GM23338 (cell line): ENCODE measurements around the gene GALC. TPM values are rescaled to one million over a fixed set of nuclear protein-coding genes. Genes with fewer than 3 reads are reported as not detected.

Experiments
- ATAC-seq: fragments of 200-7000 bp; cut with Tn5 transposase; 3 replicates; pipeline ENCODE4 v1.9.1; 2020
- DNase-seq: peaks from one replicate; pipeline ENCODE4 v3.0.0-alpha.2; 2015; ENCODE audit warnings: low spot score
- H2AFZ ChIP-seq: fragments of 200-600 bp; sonication (generic); 2 replicates; pipeline ENCODE4 v1.8.0; 2016; ENCODE audit warnings: antibody characterized with exemption, mild to moderate bottlenecking, moderate library complexity
- H3F3A ChIP-seq: fragments of 200-600 bp; sonication (generic); replicated peaks from 2 replicates; pipeline ENCODE4 v1.8.0; 2017; ENCODE audit warnings: antibody characterized with exemption, mixed run types, low read depth
- H3K27ac ChIP-seq: fragments of 200-600 bp; sonication (generic); 2 replicates; pipeline ENCODE4 v1.6.1; 2016; ENCODE audit warnings: low read depth
- H3K27me3 ChIP-seq: fragments of 200-600 bp; sonication (generic); 2 replicates; pipeline ENCODE4 v1.8.0; 2016; ENCODE audit warnings: mild to moderate bottlenecking, mixed run types, moderate library complexity; ENCODE audit not compliant: insufficient read depth
- H3K36me3 ChIP-seq: fragments of 200-600 bp; sonication (generic); 2 replicates; pipeline ENCODE4 v1.8.0; 2016; ENCODE audit warnings: mild to moderate bottlenecking; ENCODE audit not compliant: insufficient read depth
- H3K4me1 ChIP-seq: fragments of 200-600 bp; sonication (generic); 2 replicates; pipeline ENCODE4 v1.8.0; 2016; ENCODE audit warnings: mild to moderate bottlenecking, moderate library complexity; ENCODE audit not compliant: insufficient read depth
- H3K4me2 ChIP-seq: fragments of 200-600 bp; sonication (generic); 2 replicates; pipeline ENCODE4 v1.7.1; 2017; ENCODE audit warnings: mixed run types
- H3K4me3 ChIP-seq: fragments of 200-600 bp; sonication (generic); 2 replicates; pipeline ENCODE4 v1.6.1; 2016; ENCODE audit warnings: mixed run types
- H3K79me2 ChIP-seq: fragments of 200-600 bp; sonication (generic); replicated peaks from 2 replicates; pipeline ENCODE4 v1.8.0; 2017; ENCODE audit warnings: mild to moderate bottlenecking; ENCODE audit not compliant: insufficient read depth
- H3K9me2 ChIP-seq: fragments of 200-600 bp; sonication (generic); 2 replicates; pipeline ENCODE4 v1.8.0; 2017; ENCODE audit not compliant: insufficient read depth
- H4K20me1 ChIP-seq: fragments of 200-600 bp; sonication (generic); replicated peaks from 2 replicates; pipeline ENCODE4 v1.8.0; 2017; ENCODE audit warnings: mild to moderate bottlenecking; ENCODE audit not compliant: insufficient read depth
- H3K27ac Mint-ChIP-seq: 2 replicates; pipeline ENCODE4 v1.8.0; 2020; ENCODE audit warnings: inconsistent platforms, mild to moderate bottlenecking, moderate library complexity, mixed read lengths
- H3K27me3 Mint-ChIP-seq: 3 replicates; pipeline ENCODE4 v1.8.0; 2022; ENCODE audit warnings: low read depth, mild to moderate bottlenecking, moderate library complexity, mixed read lengths, inconsistent platforms; ENCODE audit not compliant: insufficient read depth, poor library complexity
- H3K36me3 Mint-ChIP-seq: 3 replicates; pipeline ENCODE4 v1.8.0; 2021; ENCODE audit warnings: low read depth, mild to moderate bottlenecking, inconsistent platforms, moderate library complexity, mixed read lengths
- H3K4me1 Mint-ChIP-seq: 3 replicates; pipeline ENCODE4 v1.8.0; 2020; ENCODE audit warnings: mild to moderate bottlenecking, inconsistent platforms, mixed read lengths
- H3K4me3 Mint-ChIP-seq: 3 replicates; pipeline ENCODE4 v1.8.0; 2021; ENCODE audit warnings: moderate library complexity, mild to moderate bottlenecking, inconsistent platforms, mixed read lengths
- H3K9me3 Mint-ChIP-seq: 3 replicates; pipeline ENCODE4 v1.8.0; 2020; ENCODE audit warnings: moderate library complexity, mild to moderate bottlenecking, inconsistent platforms, mixed read lengths
- CREB1 ChIP-seq: fragments of 250-450 bp; sonication (Bioruptor Pico); IDR thresholded peaks from 2 replicates; pipeline ENCODE4 v1.5.0; 2020; ENCODE audit warnings: low read depth, mild to moderate bottlenecking, moderate library complexity
- CTCF ChIP-seq, 2 experiments: fragments of 200-600 bp in 1 of 2; sonication (generic) in 1 of 2; conservative IDR thresholded peaks; 2 replicates each; pipeline versions ENCODE4 v1.5.1 to v1.6.1; 2016 to 2017; ENCODE audit warnings: antibody characterized with exemption in 2 of 2, low read depth in 2 of 2, mild to moderate bottlenecking in 2 of 2, moderate library complexity in 1 of 2
- ETS1 ChIP-seq: IDR thresholded peaks from 2 replicates; pipeline ENCODE4 v1.6.1; 2016; ENCODE audit warnings: antibody characterized with exemption
- EZH2phosphoT487 ChIP-seq: fragments of 200-600 bp; sonication (generic); IDR thresholded peaks from one replicate; pipeline ENCODE4 v1.8.1; 2018; ENCODE audit warnings: antibody characterized with exemption; ENCODE audit not compliant: unreplicated experiment
- JUNB ChIP-seq: IDR thresholded peaks from one replicate; pipeline ENCODE4 v1.6.1; 2016; ENCODE audit warnings: antibody characterized with exemption; ENCODE audit not compliant: unreplicated experiment
- NANOG ChIP-seq: IDR thresholded peaks from 2 replicates; pipeline ENCODE4 v1.6.1; 2016; ENCODE audit warnings: antibody characterized with exemption, borderline replicate concordance
- POLR2AphosphoS5 ChIP-seq: IDR thresholded peaks from 2 replicates; pipeline ENCODE4 v1.6.1; 2016; ENCODE audit warnings: antibody characterized with exemption, low read depth
- REST ChIP-seq: IDR thresholded peaks from one replicate; pipeline ENCODE4 v1.6.1; 2018; ENCODE audit warnings: antibody characterized with exemption; ENCODE audit not compliant: unreplicated experiment
- ZNF114 ChIP-seq: fragments of 250-450 bp; sonication (Bioruptor Pico); IDR thresholded peaks from 2 replicates; pipeline ENCODE4 v1.5.0; 2020; ENCODE audit warnings: mild to moderate bottlenecking, moderate library complexity
- ZNF331 ChIP-seq: fragments of 250-450 bp; sonication (Bioruptor Pico); IDR thresholded peaks from 2 replicates; pipeline ENCODE4 v1.5.0; 2020; ENCODE audit warnings: low read depth, mild to moderate bottlenecking, moderate library complexity
- polyA plus RNA-seq: library from polyadenylated mRNA; unstranded; fragments of >200 nt; fragmentation: Nextera tagmentation; extraction: Ambion mirVana; gene quantifications from 2 replicates; pipeline ENCODE4 v1.2.1, GENCODE V29; 2016
- total RNA-seq: library from RNA; depleted of rRNA; stranded (reverse); fragments of >200 nt; shearing (Covaris generic); gene quantifications from 2 replicates; pipeline ENCODE4 v1.2.3, GENCODE V29; 2014

GALC gene
- total and polyA plus RNA-seq, 2 experiments from 2014 or later, result 3.4 to 12.9 TPM

- Histone ChIP-seq H3K4me3 (no peak overlapping the region), H3K27me3 (no peaks in the 10 kb centered on the region), H2AFZ (no peak overlapping the region), H3K9me2 (no peaks in the 10 kb centered on the region), H4K20me1 (no peaks in the 10 kb centered on the region), H3F3A (no peaks in the 10 kb centered on the region), H3K79me2 (no peaks in the 10 kb centered on the region), H3K4me2 (no peak overlapping the region), H3K4me1 (no peaks in the 10 kb centered on the region), H3K36me3 (no peaks in the 10 kb centered on the region), H3K27ac (no peak overlapping the region)
- no peak for TF ChIP-seq REST
- no peak for TF ChIP-seq CREB1 (CRISPR knock-in tag)
- no peak for TF ChIP-seq ZNF114 (CRISPR knock-in tag)
- TF ChIP-seq EZH2phosphoT487, result no peak
- no peak for TF ChIP-seq ETS1
- no peak for TF ChIP-seq NANOG
- H3K4me3 Mint-ChIP-seq, result no peak overlapping the region
- no peaks in the 10 kb centered on the region for H3K27me3 Mint-ChIP-seq
- no peaks in the 10 kb centered on the region; the same call in 2 of the 3 replicates for H3K36me3 Mint-ChIP-seq
- H3K4me1 Mint-ChIP-seq, result no peaks in the 10 kb centered on the region
- no peak overlapping the region for H3K27ac Mint-ChIP-seq
- no peaks in the 10 kb centered on the region for H3K9me3 Mint-ChIP-seq
- ATAC-seq (no peak), DNase-seq (no peak)
These were observed 100.2 kb downstream of the GALC start for GRCh38 chr14:87892763-87893162.

- peaks cover 7% of the 10 kb centered on the region; the same call in 1 of the 2 replicates for H3K9me2 ChIP-seq
- DNase-seq, result peak; percentile 82
- H4K20me1 ChIP-seq, result no peaks in the 10 kb centered on the region
- Mint-ChIP-seq H3K4me3 (no peak overlapping the region), H3K27me3 (no peaks in the 10 kb centered on the region), H3K36me3 (no peaks in the 10 kb centered on the region; the same call in 2 of the 3 replicates), H3K4me1 (no peaks in the 10 kb centered on the region), H3K27ac (no peak overlapping the region), H3K9me3 (no peaks in the 10 kb centered on the region)
- no peak overlapping the region for H3K27ac ChIP-seq
- no peaks in the 10 kb centered on the region for H3K79me2 ChIP-seq
- ATAC-seq, result peak; percentile 89
- no peak overlapping the region for H3K4me2 ChIP-seq
- no peaks in the 10 kb centered on the region for H3F3A ChIP-seq
- H3K4me3 ChIP-seq, result no peak overlapping the region
- no peaks in the 10 kb centered on the region for H3K36me3 ChIP-seq
- no peaks in the 10 kb centered on the region for H3K27me3 ChIP-seq
- peak overlapping the region; percentile 77 for H2AFZ ChIP-seq
- H3K4me1 ChIP-seq, result no peaks in the 10 kb centered on the region
- no peak for TF ChIP-seq ZNF331 (CRISPR knock-in tag)
- no peak for TF ChIP-seq REST
- no peak for TF ChIP-seq NANOG
- TF ChIP-seq CTCF (conservative IDR thresholded peaks at IDR 0.05; ENCODE audit: low read depth in 2 of 2), result peak; percentile 85 to 90
- TF ChIP-seq EZH2phosphoT487, result no peak
- no peak for TF ChIP-seq POLR2AphosphoS5
- TF ChIP-seq JUNB, result no peak
These were observed 104.6 kb downstream of the GALC start for GRCh38 chr14:87888136-87888999.
